HG03064 (cell line): ENCODE data around the gene MFSD1.

Experiments
- ATAC-seq: cut with Tn5 transposase; IDR thresholded peaks from one replicate; pipeline ENCODE4 v1.9.1; 2021; ENCODE audit warnings: low read depth; ENCODE audit not compliant: unreplicated experiment

Gene MFSD1, protein sequence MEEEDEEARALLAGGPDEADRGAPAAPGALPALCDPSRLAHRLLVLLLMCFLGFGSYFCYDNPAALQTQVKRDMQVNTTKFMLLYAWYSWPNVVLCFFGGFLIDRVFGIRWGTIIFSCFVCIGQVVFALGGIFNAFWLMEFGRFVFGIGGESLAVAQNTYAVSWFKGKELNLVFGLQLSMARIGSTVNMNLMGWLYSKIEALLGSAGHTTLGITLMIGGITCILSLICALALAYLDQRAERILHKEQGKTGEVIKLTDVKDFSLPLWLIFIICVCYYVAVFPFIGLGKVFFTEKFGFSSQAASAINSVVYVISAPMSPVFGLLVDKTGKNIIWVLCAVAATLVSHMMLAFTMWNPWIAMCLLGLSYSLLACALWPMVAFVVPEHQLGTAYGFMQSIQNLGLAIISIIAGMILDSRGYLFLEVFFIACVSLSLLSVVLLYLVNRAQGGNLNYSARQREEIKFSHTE

DNA sequence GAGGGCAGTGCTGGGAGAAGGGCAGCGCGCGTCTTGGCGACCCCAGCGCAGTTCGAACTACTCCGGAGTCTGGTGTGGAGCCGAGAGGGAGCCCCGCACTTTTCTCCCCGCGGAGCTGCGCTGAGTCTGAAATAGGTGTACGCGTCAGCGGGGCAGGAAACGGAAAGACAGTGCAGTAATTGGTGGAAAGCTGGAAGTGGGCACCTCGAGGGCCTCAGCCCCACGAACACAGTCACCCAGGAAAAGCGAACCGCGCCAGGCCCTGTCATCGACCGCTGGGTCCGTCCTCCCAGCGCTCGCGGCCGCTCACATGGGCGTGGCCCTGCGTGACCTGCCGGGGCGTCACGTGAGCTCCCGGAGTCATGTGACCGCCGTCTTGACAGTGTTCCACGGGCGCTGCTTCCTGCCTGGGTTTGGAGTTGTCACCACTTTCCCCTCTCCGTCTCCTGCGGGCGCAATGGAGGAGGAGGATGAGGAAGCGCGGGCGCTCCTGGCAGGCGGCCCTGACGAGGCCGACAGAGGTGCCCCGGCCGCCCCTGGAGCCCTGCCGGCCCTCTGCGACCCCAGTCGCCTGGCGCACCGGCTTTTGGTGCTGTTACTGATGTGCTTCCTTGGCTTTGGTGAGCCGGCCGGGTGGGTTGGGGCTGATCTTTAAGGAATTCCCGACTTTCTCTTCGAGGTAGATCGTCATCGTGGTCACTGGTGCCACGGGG lies at the start of gene MFSD1:
TSS of gene MFSD1 (plus strand) at position 359 of the 713 bp plus-strand sequence. CDS start at position 458, 99 bp downstream.
- peak; percentile 100 for ATAC-seq

DNA sequence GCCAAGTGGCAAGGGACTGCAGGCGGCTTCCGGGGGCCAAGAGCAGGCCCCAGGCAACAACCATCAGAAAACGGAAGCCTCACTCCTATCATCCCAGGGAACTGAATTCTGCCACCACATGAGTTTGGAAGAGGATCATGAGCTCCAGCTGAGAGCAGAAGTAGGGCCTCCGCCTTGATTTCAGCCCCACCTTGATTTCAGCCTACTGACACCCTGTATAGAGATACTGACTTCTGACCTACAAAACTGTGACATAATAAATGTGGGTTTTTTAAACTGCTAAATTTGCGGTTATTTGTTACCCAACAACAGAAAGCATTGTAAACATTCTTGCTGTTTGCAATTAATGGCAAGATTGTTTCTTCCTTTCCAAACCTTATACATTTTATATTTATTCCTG lies 48.0 kb upstream of the MFSD1 start:
- ATAC-seq, result no peak

DNA sequence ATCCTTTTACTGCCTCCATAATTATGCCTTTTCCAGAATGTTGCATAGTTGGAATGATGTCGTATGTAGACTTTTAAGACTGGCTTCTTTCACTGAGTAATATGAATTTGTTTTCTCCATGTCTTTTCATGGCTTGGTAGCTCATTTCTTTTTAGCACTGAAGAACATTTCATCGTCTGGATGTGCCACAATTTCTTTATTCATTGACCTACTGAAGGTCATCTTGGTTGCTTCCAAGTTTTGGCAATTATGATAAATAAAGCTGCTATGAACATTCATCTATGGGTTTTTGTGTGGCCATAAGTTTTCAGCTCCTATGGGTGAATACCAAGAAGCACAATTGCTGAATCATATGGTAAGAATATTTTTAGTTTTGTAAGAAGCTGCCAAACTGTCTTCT lies 46.4 kb upstream of the MFSD1 start:
- ATAC-seq, result no peak

DNA sequence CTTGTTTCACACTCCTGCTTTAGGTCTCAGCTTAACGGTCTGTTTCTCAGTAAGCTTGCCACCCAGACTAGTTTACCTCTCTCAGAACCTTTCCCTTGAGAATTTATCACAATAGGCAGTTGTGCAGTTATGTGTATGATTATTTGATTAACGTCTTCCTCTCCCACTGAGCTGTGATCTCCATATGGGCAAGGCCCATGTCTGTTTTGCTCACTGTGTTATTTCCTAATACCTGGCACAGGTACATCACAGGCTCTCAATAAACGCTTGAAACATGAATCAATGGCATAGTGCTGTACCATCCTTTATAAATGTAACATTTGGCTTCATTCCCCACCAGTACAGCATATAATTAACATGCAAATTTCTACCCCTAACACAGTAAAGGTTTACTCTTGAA lies 40.5 kb upstream of the MFSD1 start:
- no peak for ATAC-seq

DNA sequence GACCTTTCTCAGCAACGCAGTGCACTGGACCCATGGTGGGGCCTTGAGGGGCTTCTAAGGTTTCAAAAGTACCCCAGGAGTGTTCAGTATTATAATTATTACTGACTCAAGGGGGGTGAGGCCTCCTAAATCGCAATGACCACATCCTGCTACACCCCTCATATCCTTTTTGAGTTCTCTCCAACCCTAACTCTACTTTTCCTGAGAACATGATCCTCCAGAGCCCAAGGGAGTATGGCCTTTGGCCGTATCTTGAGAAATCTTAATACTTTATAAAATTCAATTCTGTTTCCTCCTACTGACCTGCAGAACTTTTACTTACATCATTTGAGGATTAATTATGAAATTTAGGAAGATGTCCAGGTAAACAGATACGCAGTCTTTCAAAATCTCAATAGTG lies 39.2 kb upstream of the MFSD1 start:
- no peak for ATAC-seq

DNA sequence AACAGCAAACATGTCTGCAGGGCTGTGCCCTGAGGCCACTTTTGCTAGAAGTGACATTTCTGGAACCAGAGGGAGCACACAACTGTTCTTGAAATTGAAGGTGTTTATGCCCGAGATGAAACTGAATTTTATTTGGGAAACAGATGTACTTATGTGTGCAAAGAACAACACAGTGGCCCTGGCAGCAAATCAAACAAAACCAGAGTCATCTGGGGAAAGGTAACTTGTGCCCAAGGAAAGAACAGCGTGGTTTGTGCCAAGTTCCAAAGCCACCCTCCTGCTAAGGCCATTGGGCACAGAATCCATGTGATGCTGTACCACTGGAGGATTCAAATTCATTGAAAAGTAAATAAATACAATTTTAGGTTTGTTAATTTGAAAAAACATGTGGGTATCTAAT lies 38.4 kb upstream of the MFSD1 start:
- no peak for ATAC-seq

DNA sequence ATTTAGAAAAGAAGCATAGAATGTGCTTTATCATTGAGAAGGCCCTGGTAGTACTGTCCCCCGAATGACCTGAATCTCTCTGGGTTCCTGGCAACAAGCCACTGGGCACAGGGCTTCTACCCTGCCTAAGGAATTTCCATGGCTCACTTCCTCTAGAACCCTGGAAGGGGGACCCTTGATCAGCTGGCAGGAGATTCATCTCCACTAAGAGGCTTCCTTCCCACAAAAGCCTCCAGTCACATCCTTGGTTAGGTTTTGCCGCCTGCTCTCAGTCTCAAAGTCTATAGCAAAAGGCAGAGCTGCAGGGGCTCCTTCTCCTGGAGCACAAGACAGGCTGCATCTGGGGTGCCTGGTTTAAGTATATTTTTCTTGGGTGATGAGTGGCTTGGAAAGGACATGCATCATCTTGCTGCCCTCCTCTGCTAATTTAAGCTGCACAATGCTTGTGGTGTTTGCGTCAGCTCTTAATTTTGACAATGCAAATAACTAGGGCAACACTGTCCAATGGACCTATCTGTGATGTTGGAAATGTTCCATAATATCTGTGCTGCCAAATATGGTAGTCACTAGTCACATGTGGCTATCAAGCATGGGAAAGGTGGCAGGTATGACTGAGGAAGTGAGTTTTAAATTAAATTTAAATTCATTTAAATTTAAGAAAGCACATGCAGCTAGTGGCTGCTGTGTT lies 36.2 kb upstream of the MFSD1 start:
- no peak for ATAC-seq

DNA sequence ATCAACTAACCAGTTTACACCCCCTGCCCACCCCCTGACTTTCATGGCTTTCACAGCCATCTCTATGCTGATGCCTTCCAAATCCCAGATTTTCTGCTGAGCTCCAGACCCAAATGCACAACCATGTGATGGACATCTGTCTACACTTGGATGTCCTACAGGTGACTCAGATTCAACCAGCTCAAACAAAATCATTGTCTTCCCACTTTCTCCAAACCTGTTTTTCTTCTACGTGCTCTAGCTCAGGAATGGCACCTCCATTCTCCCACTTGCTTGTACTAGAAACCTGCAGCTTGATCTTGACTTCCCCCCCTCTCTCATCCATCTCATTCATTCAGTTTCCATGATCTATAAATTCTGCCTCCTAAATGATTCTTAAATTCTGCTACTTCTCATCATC lies 35.5 kb upstream of the MFSD1 start:
- ATAC-seq, result no peak

DNA sequence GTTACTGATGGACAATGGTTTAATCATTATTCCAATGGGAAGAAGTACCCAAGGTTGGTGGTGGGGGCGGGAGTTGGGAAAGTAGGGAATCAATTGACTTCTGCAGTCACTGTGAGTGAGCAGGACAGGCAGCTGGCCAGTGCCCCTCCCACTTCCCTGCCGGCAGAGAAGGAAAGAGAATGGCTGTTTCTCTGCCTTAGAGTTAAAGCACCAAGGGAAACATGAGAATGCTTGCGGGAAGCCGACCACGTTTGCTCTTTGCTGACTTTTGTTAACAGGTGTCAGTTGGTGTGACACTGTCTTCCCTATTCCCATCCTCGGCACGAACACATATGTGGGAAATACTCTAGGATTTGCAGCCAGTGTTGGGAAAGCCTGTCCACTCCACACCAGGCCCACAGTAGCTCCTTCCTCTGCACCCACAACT lies 33.5 kb upstream of the MFSD1 start:
- ATAC-seq, result no peak

DNA sequence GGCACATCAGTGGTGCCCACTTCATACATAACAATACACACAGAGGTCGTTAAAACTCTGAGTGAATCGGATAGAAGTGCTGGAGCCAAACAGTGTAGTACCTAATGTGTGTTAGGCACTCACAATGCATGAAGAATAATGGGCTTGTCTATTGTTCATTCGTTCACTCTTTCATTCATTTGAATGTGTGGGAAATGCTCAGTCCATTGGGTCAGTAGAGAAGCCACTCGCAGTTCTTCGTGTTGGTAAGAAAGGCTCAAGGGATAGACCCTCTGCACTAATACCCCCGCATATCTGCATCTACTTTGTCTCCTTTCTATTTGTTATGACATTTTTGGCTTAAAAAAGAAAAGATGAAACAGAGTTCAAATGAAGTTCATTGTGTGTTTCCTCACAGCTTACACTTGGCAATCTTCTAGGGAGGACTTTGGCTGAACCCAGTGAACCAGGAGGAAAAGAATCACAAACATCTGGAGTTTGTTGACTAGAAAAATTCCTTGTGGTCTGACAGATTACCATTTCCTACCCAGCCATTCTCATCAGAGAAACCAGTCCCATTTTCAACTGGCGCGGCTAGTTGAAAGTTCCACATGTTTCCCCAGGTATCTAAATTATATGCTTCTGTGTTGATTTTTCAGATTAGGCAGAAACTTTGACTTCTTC lies 32.8 kb upstream of the MFSD1 start:
- no peak for ATAC-seq

DNA sequence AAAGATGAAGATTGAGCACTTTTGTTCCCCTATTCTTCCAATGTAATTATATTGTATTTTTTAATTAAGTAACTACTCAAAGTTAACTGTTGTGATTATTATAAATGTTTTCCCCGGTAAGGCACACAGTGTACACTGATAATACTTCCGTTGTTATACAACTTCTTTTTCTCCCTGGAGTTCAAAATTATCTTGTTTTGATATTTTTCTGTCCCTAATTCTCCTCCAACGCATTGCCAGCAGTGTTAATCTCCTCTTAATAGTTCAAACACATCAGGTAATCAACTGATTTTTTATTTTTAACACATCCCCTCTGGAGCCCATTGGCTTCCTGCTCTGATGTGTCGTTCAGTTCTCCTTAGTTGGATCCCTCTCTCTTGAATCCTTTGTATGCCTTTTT lies 32.3 kb upstream of the MFSD1 start:
- no peak for ATAC-seq

DNA sequence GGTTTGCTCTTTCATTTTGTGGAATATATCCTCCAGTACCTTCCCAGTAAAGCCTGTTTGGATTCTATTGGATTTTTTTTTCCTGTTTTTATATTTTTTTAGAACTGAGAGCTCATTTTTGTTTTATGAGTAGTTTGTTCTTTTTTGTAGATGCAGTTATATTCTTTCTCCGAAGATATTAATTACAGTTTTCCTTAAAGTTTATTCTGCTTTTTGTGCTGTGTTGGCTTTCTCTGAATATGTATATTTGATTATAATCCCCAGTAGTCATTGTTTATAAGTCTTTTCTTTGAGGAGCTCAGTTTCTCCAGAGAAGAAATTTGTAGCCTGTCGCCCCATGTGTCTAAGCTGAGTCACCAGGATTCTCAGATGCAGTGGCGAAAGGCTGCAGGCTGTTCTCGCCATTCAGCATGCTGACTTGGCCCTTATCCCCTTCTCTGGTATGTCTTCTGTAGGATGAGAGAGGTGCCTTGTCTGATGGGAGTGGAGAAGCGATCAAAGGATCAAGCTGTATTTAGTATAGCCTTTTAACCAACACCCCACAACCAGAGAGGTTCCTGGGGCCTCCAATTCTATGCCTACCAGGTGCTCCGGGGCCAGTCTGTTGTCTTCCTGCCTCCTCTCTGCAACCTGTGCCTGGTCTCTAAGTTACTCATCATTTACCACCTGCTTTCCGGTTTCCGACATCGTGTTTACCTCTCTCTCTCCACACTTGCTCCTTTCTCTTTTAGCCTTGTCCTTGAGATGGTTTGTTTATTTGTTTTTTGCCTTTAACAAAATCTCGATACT lies 31.7 kb upstream of the MFSD1 start:
- no peak for ATAC-seq

DNA sequence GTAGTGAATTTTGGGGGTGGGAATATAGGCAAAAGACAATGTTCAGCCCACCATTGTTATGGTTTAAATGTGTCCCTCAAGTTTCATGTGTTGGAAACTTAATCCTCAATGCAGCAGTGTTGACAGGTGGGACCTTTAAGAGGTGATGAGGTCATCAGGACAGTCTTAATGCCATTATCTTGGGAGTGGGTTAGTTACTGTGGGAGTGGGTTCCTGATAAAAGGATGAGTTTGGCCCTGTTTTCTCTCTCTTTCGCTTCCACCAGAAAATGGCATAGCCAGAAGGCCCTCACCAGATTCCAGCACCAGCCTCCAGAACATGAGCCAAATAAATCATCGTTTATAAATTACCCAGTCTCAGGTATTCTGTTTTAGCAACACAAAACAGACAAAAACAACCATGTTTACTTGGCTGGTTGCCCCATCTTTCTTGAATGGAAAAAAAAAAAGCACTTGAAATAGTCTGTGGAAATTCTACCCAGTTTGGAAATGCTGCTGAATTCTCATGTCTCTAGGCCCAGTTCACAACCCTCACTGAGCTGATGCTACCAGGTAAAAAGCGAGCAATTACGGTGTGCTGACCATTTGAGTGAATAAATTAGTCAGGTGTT lies 31.0 kb upstream of the MFSD1 start:
- ATAC-seq, result no peak

DNA sequence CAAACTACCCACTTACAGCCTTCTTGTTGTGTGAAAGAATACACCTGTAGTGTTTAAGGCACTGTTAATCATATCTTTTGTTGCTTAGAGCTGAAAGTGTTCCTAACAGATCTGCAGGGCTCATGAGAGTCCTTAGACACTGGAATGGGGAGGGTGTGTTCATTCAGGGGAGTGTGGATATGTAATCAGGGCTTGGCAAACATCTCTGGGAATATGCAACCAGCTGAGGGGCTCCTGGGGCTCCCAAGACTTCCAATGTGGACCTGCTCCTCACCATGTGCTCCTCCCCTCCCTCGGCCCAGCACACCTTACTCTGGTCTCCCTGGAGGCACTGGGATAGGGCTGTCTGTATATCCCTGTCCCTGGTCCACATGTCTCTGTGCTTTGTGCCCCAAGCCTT lies 30.3 kb upstream of the MFSD1 start:
- ATAC-seq, result no peak

DNA sequence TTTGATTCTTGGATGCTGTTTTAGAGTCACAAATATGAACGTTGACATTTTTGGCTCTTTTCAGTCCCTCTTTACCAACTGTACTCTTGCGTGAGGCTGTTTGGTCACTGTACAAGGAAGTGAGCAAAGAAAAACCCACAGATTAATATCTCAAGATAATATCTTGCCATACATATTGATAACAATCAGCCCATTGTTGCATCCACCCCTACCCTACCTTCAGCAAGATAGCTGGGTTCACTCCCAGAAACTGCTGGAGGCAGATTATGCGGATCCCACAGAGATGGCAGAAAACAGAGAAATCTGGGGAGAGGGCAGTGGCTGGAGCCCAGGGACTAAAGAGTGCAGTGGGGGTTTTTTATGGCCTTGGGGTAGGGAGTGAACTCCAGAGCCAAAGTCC lies 29.9 kb upstream of the MFSD1 start:
- ATAC-seq, result no peak

DNA sequence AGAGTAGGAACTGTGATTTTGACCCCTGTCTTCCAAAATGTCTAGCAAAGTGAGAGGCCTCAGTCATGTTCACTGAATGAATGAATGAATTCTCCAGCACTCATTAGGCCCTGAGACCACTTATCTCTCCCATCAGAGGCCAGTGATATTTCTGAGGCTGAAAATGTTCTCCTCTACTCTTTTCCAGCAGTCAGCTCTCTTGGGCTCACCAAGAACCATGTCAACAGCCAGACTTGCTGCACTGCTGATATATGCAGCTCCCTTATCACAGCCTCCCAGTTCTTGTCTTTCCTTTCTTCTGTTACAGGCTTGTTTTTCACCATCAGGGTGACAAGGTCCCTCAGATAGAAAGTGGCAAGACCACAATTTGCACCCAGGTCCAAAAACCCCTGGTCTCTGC lies 28.7 kb upstream of the MFSD1 start:
- no peak for ATAC-seq

DNA sequence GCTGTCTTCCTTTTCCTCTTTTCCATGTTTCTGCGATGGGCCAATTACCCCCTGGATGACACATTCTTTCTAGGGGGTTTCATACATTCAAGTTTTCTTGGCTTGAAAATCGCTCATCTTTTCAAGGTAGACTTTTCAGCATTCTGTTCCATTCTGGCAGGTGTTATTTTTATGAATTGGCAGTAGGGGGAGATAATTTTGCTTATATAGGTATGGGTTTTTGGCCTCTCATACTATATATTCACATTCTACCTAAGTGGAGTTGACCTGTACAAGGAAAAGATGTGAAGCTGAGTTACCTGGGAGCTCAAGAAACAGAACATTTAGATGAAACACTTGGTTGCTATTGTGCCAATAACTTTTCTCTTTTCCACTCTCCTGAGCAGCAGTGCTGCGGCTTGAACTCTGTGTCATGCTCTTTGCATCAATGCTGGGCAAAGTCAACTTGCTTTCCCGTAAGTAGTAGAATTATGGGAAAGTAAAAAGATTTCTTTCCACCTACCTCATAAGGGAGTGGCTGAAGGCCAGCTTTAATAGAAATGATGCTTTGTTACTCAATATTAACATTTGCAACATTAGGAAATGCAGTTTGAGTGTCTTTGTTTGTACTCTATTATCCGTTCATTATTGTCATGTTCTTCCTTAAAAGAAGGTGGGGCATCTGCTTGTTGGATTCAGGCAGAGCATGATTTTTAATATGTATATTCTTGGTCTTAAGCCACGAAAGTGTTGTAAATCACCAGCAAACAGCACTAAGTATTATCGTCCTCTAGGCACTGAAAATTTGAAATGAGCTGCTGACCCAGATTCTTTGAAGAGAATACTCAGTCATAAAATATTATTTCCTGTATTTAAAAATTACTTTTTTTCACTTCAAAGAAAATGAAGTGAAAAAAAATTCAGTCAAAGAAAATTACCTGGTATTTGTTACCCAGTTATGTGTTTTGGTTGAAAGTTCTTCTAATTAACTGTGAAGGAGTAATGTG lies 27.7 kb upstream of the MFSD1 start:
- no peak for ATAC-seq

DNA sequence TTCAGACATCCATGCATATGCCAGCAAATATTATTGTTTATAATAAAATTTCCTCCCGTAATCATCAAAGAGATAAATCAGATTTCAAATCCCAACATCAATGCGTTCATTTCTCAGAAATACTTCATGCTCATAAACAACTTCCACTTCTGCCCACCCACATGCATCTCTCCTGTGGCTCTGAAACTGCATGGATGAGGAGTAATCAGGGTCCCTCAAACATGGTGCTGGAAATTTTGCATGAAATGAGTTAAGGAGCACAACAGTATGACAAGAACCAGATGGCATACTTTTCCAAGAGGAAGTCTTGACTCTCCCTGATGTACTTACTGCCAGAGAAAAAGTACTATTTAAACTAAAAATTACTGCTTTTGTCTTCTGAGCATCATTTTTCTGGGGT lies 26.9 kb upstream of the MFSD1 start:
- ATAC-seq, result no peak
